CD4-positive, alpha-beta T cell treated with Interleukin-15 for 4 hours (primary cell): ENCODE data around the gene MRRF.

Source experiments
- DNase-seq: peaks from one replicate; pipeline ENCODE4 v3.0.0-alpha.2; 2020; ENCODE audit warnings: low spot score

The MRRF gene

DNA sequence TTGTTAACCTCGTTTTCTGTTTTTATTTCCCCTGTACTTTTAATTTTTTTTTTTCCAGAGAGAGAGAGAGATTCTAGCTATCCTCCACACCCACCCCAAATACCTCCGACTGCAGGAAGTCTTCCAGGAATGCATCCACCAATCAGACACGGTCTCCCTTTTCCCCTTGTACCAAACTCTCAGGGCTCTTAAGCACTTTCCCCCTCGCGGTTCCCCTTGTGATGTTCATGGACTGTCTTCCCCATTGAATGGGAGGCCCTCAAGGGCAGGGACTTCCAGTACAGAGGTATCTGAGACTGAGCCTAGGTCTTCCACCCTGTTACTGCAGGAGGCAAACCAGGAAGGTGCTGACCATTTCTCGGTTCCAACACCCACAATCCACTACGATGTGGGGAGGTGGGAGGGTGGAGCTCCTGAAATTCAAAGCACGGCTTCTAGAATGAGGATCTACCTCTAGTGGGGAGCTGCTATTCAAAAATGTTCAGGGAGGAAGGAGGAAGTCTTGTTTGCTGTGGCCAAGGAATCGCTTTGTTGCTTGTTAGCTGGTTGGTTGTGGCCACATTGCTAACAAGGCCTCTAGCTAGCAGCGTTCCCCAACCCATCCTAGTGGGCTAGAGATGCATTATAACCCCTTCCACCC, 68.6 kb downstream of the MRRF start:
- DNase-seq: no peak

DNA sequence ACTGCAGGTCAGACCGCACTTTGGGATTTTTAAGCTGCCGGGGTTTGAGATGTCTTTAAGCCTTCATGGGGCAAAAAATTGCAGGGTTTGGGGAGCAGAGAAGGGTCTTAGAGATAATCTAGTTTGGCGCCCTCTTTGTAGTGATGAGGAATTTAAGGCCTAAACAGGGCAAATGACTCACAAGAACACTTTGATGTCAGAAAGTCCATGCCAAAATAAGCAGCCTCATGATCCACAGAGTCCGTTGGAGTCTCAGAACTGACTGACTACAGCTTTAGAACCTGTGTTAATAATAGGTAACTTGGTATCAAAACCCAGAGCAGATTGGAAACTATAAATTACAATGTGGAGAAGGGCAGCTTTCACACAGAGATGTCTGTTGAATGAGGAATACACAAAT, 70.2 kb downstream of the MRRF start:
- no peak for DNase-seq

DNA sequence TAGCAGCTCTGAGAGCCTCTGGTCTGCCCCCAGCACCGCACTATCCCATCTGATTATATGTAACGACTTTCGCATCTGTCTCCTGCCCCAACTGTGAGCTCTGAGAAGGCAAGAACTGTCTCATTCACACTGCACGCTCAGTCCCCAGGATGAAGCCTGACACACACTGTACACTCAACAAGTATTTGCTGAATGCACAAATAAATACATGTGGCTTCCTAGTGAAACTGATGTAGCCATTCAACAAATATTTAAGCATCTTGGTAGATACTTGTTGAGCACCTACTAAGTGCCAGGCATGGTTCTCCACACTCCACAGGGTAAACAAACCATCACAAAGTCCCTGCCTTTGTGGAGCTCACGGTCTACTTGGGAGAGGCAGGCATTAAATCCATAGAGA, 71.5 kb downstream of the MRRF start:
- no peak for DNase-seq

DNA sequence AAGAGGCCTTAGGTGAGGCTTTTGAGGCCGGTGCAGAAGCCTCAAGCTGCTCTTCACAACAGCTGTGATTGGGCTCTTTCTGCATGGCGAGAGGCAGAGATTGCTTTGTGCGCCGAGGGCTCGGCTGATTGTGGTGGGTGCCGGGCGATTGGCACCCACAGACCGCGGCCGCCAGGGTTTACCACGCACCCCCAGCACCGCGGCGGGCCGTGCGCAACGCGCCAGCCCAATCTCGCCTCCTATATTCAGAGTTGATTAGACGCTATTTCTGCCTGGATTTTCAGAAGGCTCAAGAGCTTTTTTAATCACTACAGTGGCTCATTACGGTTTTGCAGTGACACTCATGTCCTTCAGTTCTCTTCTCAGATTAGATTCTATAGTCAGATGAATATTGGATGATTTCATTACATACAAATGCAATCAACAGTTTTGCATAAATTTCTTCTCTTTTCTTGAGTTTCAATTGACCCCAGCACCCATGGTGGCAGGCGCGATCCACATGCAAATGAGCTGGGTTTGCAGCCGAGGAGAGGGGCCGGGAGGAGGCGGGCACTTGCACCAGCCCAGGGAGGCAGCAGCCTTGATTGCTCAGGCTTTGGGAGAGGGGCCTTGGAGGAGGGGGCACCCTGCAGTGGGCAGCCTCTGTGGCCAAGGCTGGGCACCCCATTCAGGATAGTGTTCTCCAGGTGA, 72.3 kb downstream of the MRRF start:
- no peak for DNase-seq

DNA sequence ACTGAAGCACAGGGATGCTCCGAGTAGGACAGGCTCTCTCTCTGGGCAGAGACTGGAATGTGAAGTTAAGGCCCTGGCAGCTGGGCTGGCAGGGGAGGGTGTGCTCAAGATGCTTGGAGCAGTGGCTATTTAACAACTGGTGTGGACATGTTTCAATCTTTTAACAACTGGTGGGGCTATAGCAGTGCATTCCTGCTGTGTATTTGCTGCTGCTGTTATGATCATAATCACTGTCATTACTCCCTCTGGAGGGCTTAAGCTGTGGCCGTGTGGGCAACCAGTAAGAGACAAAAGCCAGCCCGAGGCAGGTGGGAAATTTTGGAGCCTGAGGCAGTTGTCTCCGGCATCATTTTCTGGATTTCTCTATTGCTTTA, 72.9 kb downstream of the MRRF start:
- DNase-seq: no peak

DNA sequence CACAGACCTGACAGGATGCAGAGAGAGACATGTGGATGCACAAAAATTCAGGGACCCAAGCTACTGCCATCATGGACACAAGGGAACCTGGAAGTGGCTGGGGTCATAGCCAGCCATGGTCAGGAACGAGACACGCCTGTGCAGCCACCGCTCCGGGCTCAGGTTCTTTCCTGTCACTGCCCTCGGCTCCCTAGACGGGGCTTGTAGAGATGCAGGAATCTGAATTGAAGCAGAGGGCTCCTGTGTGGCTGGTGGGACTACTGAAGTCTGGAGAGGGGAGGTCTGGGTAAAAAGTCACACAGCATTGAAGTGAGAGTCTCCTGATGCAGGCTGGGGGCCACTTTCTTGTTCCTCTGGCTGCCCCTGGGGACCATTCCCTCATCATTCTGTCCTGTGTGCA, 73.9 kb downstream of the MRRF start:
- DNase-seq: no peak

DNA sequence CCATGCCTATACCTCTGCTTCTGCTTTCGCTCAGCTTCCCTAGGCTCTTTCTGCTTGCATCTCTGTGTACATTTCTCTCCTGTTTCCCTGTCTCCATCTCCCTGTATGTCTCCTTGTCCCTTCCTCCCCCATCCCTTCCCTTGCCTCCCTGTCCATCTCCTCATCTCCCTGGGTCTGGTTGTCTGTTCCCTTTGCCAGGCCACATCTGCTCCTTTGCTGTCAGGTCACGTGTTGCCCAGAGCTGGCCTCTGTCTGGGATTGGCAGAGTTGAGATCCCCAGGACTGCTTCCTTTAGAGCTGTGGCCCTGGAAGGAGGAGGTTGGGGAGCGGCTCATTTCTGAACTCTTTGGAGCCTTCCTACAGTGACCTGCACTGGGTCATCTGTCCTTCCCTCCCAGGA, 74.3 kb downstream of the MRRF start:
- no peak for DNase-seq

DNA sequence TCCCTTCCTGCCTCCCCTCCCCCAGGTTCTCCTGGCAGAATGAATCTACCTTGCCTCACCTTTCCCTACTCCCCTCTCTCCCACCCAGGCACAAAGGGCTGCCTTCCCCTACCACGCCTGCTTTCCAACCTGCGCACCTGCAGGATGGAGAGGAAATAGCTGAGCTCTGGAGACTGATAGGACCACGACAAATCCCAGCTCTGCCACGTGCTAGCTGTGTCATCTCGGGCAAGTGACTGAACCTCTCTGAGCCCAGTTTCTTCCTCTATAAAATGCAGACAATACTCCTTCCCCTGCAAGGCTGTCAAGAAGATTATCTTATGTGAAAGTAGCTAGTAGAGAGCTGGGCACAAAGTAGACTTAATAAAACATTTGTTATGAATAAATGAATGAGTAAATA, 74.9 kb downstream of the MRRF start:
- no peak for DNase-seq

DNA sequence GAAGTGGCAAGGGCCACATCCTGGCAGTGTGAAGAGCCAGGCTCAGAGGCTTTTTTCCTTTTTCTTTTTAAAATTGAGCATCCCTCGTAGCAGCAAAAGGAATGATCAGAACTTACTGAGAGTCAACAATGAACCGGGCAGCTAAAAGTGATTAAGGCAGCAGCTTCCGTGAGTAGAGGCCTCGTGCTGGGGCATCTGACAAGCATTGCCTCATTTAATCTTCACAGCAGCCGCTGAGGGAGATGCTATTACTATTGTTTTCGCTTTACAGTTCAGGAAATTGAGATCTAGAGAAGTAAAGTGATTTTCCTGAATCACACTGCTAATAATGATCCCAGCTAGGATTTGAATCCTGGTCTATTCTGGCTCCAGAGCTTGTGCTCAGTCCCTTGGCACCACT, 75.5 kb downstream of the MRRF start:
- no peak for DNase-seq

DNA sequence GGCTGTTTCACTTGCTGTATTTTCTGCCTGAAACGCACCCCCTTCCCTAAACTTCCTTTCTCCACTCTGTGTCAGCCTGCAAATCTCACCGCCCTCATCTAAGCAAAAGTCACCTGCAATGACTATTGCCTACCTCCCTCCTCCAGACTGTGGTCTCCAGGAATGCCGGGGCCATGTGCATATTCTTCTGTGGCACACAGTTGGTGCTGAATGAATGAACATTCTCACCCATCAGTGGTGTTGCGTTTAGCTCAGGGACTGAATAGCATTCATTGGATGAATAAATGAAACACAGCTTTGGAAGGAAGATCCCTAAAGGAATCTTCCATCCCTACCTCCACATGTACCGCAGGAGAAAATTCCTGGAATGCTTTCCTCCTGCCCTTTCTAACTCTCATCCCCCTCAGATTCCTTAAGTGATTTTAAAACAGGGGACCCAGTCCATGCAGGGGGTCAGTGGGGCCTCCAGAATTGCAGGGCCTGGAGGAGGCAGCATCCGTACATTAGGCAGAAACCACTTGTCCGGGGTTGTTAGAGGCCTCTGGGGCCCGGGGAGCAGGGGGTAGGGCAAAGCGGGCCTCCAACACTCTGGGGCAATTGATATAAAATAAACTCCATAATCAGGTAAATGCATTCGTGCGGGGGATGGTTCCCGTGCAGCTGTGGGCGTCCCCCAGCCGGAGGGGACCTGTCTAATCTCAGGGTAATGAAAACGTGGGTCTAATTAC, 77.8 kb downstream of the MRRF start:
- no peak for DNase-seq

DNA sequence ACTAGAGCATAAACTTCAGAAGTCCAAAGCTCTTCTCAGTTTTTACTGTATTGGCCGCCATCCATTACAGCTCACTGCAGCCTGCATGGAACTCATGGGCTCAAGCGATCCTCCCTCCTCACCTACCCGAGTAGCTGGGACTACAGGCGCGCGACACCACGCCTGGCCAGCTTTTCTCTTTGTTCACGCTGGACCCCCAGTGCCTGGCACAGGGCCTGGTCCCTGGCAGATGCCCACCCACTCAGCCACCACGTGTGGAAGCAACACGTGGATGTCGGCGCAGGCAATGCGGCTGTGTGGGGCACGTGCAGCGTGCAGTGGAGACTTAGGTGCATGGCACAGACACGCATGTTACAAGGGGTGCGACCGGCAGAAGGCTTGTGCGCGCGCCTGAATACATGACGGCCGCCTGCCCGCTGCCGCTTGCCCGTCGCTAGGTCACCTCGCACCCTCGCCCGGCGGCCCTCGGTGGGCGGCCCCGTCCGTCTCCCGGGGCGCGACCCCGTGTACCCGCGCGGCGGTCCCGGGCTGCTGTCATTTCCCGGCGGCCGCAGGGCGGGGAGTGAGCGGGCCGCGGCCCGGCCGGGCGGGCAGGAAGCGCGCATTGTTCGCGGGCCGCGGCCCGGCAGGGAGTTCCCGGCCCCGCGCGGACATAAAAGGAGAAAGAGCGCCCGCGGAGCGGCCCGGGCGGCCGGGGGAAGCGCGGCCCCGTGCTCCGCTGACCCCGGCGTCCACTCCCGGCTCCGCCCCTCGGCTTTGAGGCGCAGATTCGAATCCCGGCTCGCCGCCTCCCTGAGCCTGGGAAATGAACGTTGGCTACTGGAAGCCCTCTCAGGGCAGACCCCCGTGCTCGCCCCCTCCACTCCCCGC, 82.0 kb downstream of the MRRF start:
- no peak for DNase-seq

DNA sequence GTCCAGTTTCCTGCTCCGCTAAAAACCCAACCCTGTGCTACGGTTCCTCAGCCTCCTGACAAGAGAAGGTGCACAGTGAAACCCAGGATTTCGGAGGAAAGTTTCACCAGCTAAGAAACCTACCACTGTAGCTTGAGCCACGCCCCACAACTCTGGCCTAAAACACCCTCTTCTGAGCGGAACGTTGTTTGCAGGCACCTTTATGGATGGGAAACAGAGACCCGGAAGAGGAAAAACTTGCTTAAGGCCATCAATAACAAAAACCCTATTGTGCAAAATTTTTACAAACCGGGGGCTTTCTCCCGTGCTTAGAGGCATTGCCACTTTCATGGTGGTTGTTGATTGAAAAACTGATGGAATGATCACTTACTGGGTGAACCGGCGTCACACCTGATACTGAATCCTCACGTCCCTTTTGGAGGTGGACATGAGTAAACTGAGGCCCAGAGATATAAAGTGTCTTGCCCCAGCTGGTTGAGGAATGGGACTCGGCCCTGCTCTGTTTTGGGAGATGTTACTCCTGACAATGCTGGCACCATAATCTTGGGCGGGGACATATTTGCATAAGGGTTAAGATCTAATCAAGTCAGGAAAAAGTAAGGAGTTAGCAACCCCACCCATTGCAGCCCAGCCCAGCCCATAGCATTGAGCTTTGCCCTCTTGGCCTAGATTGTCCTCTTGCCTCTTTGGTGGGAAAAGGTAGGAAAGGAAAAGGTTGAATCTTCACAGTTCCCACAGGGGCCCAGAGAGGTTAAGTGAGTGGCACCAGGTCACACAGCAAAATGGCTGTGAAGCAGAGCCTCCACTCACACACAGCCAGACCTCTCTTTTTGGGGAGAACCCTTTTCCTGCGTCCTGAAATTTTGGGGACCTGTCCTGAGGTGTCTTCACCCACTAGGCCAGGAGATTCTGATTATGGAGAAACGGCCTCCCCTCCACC, 82.9 kb downstream of the MRRF start:
- no peak for DNase-seq

DNA sequence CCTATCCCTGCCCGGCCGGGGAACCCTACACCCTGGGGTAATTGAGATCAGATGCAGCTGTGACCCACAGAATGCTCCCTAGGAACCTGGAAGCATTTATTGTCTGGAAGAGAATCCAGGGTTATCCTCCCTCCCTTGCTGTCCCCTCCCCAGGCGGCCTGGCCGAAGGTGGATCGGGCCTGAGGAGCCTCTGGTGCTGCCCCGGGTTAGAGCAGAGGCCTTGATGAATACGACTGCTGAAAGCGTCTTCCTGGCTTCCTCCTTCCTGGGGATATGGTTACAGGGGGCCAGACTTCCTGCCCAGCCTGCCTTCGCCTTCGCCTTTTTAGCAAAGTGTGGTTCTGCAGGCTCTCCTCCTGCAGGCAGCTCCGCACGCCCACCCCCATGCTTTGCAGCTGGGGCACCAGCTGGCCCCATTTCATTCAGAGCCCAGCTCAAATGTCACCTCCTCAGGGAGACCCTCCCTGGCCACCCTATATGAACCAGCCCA, 83.7 kb downstream of the MRRF start:
- no peak for DNase-seq

DNA sequence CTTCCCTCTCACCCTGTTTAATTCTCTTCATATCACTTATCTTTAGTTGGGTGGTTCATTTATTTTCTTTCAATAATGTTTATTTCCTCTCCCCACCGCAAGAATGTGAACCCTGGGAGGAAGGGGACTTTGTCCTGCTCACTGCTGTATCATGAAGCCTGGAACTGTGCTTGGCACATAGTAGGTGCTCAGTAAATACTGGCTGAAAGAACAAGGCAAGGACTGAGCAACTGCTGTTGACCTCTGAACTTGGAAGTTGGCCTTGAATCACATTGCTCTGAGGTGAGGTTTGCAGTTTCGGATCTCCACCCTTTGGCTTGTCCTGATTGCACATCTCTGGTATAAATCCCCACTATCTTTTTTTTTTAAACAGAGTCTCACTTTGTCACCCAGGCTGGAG, 84.1 kb downstream of the MRRF start:
- no peak for DNase-seq

DNA sequence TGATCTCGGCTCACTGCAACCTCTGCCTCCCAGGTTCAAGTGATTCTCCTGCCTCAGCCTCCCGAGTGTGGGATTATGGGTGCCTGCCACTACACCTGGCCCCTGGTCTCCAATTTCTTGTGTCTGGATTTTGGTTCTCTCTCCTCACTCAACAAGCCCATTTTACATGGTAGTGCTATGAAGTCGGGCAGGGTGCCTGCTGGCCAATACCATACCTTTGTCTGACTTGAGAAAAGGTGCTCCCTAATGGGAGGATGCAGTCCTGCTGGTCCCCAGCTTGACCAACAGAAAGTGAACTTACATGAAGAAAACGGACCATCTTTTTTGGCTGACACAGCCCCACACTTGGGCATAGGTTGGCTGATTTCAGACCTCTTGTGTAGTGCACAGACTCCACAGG, 84.5 kb downstream of the MRRF start:
- no peak for DNase-seq

DNA sequence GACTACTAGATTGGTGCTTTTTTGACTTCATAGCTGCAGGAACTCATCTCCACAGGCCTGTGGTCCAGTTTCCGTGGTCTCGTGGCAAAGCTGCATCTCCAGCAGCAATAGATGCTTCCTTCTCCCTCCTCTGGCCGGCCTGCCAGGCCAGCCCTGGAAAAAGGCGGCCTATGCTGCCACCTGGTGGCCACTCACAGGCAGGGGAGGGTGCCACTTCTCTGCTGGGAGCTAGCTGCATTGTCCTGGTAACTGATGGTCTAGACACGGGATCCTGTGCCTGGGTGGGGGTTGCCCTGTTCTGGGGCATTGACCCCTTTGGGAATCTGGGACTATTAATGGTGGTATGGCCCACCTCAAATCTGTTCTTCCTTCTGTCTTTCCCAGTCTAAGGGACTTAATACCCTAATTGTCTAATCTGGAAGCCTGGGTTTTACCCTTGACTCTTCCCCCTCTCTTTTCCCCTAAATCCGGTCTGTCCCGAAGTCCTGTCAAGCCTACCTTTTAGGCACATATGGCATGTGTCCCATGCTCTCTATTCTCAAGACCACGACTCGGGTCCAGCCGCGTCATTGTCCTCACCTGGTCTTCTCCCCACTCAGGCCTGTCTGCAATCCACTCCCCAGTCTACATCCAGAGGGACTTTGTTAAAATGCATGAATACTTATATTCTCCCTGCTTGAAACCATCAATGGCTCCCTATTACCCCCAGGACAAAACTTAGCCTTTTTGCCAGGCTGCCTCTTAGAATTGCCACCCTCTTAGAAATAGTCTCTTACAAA, 86.1 kb downstream of the MRRF start:
- peak; percentile 73 for DNase-seq

DNA sequence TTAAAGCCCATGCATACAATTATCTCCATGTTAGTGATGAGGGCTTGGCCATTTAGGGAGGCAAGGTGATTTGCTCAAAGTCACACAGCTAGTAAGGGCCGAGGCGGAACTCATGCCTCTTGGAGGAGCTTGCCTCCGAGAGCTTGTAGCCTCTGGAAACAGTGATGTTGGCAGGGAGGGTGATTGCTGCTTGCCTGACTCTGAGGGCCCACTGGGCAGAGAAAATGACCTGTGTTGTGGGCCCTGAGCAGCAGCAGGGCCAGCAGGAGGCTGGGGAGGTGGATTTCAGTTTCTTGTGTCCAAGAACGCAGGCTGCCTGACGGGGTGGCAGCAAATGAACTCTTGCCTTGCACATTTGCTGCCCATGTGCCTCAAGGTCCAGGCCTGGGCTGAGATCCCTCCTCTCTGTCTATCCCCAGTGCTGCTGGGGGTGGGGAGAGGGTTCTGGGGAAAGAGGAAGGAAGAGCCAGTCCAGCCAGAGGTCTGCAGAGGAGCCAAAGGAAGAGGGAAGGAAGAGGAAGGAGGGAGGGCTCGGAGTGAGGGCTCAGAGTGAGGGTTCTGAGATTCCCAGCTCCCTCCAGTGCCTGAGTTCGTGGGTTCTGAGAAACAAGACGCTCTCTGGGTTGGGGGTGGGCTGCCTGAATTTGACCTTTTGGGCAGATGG, 90.0 kb downstream of the MRRF start:
- DNase-seq: no peak

DNA sequence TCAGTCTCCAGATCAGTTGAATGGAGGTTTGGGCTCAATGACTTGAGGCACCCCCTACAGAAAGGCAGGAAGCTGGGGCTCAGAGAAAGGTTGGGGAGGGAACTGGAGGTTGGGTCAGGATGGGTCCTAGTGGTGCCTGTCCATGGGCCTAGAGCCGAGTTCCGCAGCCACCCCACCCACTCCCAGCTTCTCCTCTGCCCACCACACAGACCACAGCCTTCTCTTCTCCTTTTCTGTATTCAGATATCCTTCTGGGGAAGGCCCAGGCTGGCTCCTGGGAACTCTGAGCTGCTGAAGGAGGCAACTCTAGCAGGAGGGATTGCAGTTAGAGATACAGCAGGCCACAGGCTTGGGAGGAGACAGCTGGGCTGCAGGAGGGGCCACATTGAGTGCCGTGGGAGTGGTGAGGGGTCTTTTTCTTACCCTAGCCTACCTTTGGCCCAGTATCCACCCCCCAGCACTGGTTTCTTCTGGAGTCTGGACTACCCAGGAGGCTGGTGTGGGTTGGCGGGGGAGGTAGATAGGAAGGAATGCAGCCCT, 90.7 kb downstream of the MRRF start:
- DNase-seq: no peak

DNA sequence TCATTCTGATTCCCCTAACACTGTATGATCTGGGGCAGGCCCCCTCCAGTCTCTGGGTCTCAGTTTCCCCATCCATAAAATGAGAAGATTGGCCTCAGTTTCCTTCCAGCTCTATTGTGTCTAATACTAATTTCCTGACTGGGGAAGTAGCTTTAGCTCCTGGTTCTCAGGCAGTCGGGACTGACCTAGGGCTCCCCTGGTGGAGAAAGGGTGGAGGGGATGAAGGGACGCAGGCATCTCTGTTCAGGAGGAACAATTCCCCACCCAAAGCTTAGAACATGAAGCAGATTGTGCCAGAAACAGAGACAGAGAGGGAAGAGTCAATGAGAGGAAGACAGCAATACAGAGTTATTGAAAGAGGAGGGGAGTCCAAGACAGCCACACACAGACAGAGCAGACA, 91.9 kb downstream of the MRRF start:
- no peak for DNase-seq

DNA sequence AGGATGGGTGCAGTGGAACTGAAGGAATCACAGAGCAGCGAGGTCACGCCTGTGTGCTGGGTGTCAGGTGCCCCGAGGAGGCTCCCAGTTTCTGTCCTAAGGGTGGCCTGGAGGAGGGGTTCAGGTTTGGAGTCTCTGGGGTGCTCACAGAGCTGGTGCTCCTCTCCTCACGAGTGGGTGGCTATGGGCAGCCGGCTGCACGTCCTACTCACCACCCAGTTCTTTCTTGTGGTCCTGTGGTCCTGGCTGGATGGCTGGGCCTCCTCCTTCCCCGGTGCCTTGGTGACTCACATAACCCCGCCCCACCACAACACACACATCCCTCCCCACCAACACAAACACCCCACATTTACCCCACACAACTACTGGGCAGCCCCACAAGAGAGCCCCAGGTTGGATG, 96.2 kb downstream of the MRRF start:
- no peak for DNase-seq
